Gastrocnemius medialis (tissue), 4 donors: ENCODE measurements around the gene UBA1. TPM values are rescaled to one million over a fixed set of nuclear protein-coding genes. Genes with fewer than 3 reads are reported as not detected.

Experiments
- ATAC-seq, 2 donors: fragments of 150-250 bp; one replicate each; pipeline ENCODE4 v1.9.1; 2016
- DNase-seq, 2 donors: peaks; one replicate each; pipeline ENCODE4 v3.0.0-alpha.2; 2019
- H3K27ac ChIP-seq, 4 donors: fragments of 200-600 bp; sonication (generic); 1 replicate in 1 of 4; 2 replicates in 3 of 4; pipeline ENCODE4 v1.5.1; 2016 to 2018; ENCODE audit warnings: mild to moderate bottlenecking in 2 of 4, moderate library complexity in 1 of 4
- H3K27me3 ChIP-seq, 3 donors: fragments of 200-600 bp; sonication (generic) in 2 of 3; 1 replicate in 1 of 3; 2 replicates in 2 of 3; pipeline versions ENCODE4 v1.5.1 to v1.6.0; 2016 to 2019; ENCODE audit warnings: mild to moderate bottlenecking in 1 of 3, moderate library complexity in 1 of 3
- H3K36me3 ChIP-seq, 2 donors: fragments of 200-600 bp; sonication (generic) in 1 of 2; one replicate each; pipeline ENCODE4 v1.5.1; 2017 to 2018
- H3K4me1 ChIP-seq, 2 donors: fragments of 200-600 bp; sonication (generic) in 1 of 2; one replicate each; pipeline ENCODE4 v1.5.1; 2016 to 2017; ENCODE audit warnings: mild to moderate bottlenecking in 2 of 2
- H3K4me3 ChIP-seq, 4 donors: fragments of 200-600 bp; sonication (generic) in 3 of 4; 1 replicate in 1 of 4; 2 replicates in 3 of 4; pipeline ENCODE4 v1.5.1; 2016 to 2019; ENCODE audit warnings: mild to moderate bottlenecking in 2 of 4
- H3K9me3 ChIP-seq, 3 donors: fragments of 200-600 bp; sonication (generic) in 2 of 3; 1 replicate in 1 of 3; 2 replicates in 2 of 3; pipeline ENCODE4 v1.5.1; 2016 to 2019
- POLR2A ChIP-seq, 2 donors: fragments of 450-650 bp; IDR thresholded peaks; one replicate each; pipeline ENCODE4 v1.6.1; 2017; ENCODE audit warnings: antibody characterized with exemption in 2 of 2, mild to moderate bottlenecking in 2 of 2, moderate library complexity in 2 of 2
- in situ Hi-C, 4 donors: fragments of 200-750 bp; cut with MboI; loops; one replicate each; pipeline versions ENCODE4 v1.15.0 to v1.8.0; 2017; ENCODE audit warnings: low sequenced_read_pairs in 4 of 4
- intact Hi-C: fragments of 100-400 bp; cut with DNase I; formaldehyde crosslinking; loops from one replicate; pipeline ENCODE4 v1.15.1; 2023; ENCODE audit warnings: low total_unique reads
- total RNA-seq, 4 donors: library from RNA; depleted of rRNA; stranded (reverse); fragments of >200 nt; gene quantifications; one replicate each; pipeline versions ENCODE4 v1.1.0 to v1.2.3, GENCODE V29; 2016
- TF ChIP-seq, protein P1 (sequence below), 5 experiments: fragments of 450-650 bp in 3 of 5; fragments of 200-600 bp in 2 of 5; sonication (generic) in 2 of 5; IDR thresholded peaks in 4 of 5; conservative IDR thresholded peaks in 1 of 5; 1 replicate in 4 of 5; 2 replicates in 1 of 5; pipeline ENCODE4 v1.5.1; 2016 to 2019; ENCODE audit warnings: antibody characterized with exemption in 5 of 5, mild to moderate bottlenecking in 3 of 5, moderate library complexity in 3 of 5

Gene UBA1
- total RNA-seq, 4 donors from 2014 or later, result 113 to 181 (median 162) TPM

DNA sequence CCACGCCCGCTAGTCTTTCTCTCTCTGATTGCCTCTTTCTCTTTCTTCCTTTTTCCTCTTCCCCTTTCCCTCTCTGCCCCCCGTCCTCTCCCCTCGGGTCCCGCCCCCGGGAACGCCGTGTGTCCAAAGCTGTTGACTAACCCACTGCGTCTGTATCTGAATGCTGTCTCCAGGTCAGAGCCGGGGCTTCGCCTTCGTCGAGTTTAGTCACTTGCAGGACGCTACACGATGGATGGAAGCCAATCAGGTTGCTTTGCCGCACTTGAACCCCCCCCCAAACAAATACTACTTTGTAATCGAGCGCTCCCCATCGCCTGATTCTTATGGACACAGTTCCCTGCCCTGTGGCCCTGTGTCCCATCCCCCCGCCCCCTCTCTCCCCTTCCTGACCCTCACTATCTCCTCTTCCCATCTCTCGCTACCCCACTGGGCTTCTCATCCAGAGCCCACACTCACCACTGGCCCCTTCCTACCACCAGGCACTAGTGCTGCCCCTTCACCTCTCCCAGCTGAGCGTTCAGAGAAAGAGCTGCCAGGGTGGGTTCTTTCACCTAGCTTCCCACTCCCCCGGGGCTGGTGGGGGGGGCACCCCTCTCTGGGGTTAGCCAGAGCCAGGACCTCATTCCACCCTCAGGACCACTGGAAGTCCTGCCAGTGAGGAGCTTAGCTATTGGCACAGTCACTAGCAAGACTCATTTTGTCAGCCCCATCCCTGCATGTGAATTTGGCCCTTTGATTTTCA lies 18.6 kb upstream of the UBA1 start:
- DNase-seq, result no peak
- TF ChIP-seq POLR2A (IDR thresholded peaks at IDR 0.05), result no peak
- TF ChIP-seq, protein P1, sequence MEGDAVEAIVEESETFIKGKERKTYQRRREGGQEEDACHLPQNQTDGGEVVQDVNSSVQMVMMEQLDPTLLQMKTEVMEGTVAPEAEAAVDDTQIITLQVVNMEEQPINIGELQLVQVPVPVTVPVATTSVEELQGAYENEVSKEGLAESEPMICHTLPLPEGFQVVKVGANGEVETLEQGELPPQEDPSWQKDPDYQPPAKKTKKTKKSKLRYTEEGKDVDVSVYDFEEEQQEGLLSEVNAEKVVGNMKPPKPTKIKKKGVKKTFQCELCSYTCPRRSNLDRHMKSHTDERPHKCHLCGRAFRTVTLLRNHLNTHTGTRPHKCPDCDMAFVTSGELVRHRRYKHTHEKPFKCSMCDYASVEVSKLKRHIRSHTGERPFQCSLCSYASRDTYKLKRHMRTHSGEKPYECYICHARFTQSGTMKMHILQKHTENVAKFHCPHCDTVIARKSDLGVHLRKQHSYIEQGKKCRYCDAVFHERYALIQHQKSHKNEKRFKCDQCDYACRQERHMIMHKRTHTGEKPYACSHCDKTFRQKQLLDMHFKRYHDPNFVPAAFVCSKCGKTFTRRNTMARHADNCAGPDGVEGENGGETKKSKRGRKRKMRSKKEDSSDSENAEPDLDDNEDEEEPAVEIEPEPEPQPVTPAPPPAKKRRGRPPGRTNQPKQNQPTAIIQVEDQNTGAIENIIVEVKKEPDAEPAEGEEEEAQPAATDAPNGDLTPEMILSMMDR (IDR thresholded peaks at IDR 0.05 in 4 of 5, conservative IDR thresholded peaks at IDR 0.05 in 1 of 5), result no peak

DNA sequence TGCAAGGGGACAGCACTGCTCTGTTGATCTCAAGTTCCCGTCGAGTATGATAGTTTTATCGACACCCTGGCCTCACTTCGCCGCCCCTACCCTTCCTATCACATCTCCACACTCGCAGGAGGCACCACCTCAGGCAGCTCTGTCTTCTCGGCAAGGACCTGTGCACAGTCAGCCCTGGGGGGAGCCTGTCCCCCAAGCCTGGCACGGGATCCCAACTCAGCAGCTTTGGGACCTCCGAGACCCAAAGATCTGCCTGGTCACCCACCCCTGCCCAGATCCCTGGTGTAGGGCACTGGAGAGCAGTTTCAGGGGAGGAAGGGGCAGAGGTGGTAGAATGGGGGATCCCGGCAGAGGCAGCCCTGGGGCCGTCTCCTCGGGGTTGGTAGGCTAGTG lies 18.0 kb upstream of the UBA1 start:
- intact Hi-C loops, result no loop called here
- DNase-seq, result no peak
- H3K4me1 ChIP-seq, result no peaks in the 10 kb centered on the region
- no peaks in the 10 kb centered on the region for H3K9me3 ChIP-seq
- no peaks in the 10 kb centered on the region for H3K27me3 ChIP-seq
- H3K27ac ChIP-seq, result no peak overlapping the region
- TF ChIP-seq, protein P1 (IDR thresholded peaks at IDR 0.05 in 4 of 5, conservative IDR thresholded peaks at IDR 0.05 in 1 of 5), result no peak
- no peak for TF ChIP-seq POLR2A (IDR thresholded peaks at IDR 0.05)
- H3K36me3 ChIP-seq, result peaks cover 0 to 46% of the 10 kb centered on the region in 2 donors
- no peak for ATAC-seq
- H3K4me3 ChIP-seq, result no peak overlapping the region
- in situ Hi-C loops, result loop anchor here in 1 of 4 donors (25.0 kb wide), 1 partner anchor 187 kb away; the partner anchor contains the start of gene ZNF157

More for the DNA sequence above, 18.6 kb upstream of the UBA1 start:
- no peak overlapping the region for H3K4me3 ChIP-seq
- H3K4me1 ChIP-seq, result no peaks in the 10 kb centered on the region
- peaks cover 0 to 46% of the 10 kb centered on the region in 2 donors for H3K36me3 ChIP-seq
- no peak overlapping the region for H3K27ac ChIP-seq
- H3K9me3 ChIP-seq, result no peaks in the 10 kb centered on the region
- in situ Hi-C loops, result loop anchor here in 1 of 4 donors (25.0 kb wide), 1 partner anchor 187 kb away; the partner anchor contains the start of gene ZNF157
- no peaks in the 10 kb centered on the region for H3K27me3 ChIP-seq
- intact Hi-C loops, result no loop called here
- ATAC-seq, result no peak

DNA sequence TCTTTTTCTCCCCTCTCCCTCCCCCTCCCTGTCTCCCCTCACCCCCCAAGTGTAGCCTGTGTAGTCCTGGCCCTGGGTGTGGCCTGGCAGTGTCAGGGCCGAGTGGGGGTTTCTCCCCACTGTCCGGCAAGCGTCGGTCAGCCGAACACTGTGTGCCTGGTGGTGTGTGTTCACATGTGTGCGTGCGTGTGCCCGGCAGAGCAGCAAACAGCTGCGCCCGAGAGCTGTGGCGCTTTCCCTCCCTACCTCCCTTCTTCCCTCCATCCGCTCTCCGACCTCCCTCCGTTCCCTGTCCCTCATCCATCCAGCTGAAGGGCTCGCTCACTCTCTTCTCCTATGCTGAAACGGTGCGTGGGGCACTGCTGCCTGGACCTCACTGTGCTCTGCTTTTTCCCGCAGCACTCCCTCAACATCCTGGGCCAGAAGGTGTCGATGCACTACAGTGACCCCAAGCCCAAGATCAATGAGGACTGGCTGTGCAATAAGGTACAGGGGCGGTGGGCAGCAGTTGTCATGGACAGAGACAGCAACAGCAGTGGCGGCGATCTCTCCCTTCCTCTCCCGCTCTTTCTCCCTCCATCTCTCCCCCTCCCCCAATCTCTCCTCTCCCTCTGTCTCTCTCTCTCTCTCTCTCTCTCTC lies 17.4 kb upstream of the UBA1 start:
- DNase-seq (no peak), ATAC-seq (no peak)
- H3K27ac ChIP-seq, result no peak overlapping the region
- in situ Hi-C loops (loop anchor here in 1 of 4 donors (25.0 kb wide), 1 partner anchor 186 kb away; the partner anchor contains the start of gene ZNF157), intact Hi-C loops (no loop called here)
- H3K9me3 ChIP-seq, result no peaks in the 10 kb centered on the region
- H3K4me1 ChIP-seq, result no peaks in the 10 kb centered on the region
- TF ChIP-seq POLR2A (IDR thresholded peaks at IDR 0.05), result no peak
- TF ChIP-seq, protein P1 (IDR thresholded peaks at IDR 0.05 in 4 of 5, conservative IDR thresholded peaks at IDR 0.05 in 1 of 5), result no peak
- no peak overlapping the region for H3K4me3 ChIP-seq
- H3K36me3 ChIP-seq, result peaks cover 0 to 48% of the 10 kb centered on the region in 2 donors
- H3K27me3 ChIP-seq, result no peaks in the 10 kb centered on the region

DNA sequence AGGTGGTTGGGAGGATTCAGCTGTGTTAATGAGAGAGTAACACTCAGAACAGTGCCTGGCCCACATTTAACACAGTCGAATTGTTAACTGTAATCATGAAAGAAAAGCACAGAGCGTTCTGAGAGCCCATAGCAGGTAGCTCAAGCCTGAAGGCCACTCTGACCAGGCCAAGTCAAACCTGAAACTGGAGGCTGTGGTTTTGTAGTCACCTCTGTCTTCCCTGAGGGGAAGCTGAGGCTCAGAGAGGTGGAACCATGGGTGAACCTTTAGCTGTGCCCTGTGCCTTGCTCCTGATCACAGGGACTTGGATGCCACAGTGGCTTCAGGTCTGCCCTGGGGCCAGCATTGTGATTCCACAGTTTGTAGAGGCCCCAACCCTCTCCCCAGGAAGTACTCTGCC lies 16.6 kb upstream of the UBA1 start:
- no peaks in the 10 kb centered on the region for H3K27me3 ChIP-seq
- intact Hi-C loops (no loop called here), in situ Hi-C loops (loop anchor here in 1 of 4 donors (25.0 kb wide), 1 partner anchor 185 kb away; the partner anchor contains the start of gene ZNF157)
- H3K27ac ChIP-seq, result no peak overlapping the region
- DNase-seq (no peak), ATAC-seq (no peak)
- H3K4me1 ChIP-seq, result no peaks in the 10 kb centered on the region
- no peaks in the 10 kb centered on the region for H3K9me3 ChIP-seq
- peaks cover 0 to 57% of the 10 kb centered on the region in 2 donors for H3K36me3 ChIP-seq
- no peak overlapping the region for H3K4me3 ChIP-seq
- TF ChIP-seq POLR2A (IDR thresholded peaks at IDR 0.05), result no peak
- TF ChIP-seq, protein P1 (IDR thresholded peaks at IDR 0.05 in 4 of 5, conservative IDR thresholded peaks at IDR 0.05 in 1 of 5), result no peak
